ENCODE results near the gene PRKG1.

PRKG1 gene

DNA sequence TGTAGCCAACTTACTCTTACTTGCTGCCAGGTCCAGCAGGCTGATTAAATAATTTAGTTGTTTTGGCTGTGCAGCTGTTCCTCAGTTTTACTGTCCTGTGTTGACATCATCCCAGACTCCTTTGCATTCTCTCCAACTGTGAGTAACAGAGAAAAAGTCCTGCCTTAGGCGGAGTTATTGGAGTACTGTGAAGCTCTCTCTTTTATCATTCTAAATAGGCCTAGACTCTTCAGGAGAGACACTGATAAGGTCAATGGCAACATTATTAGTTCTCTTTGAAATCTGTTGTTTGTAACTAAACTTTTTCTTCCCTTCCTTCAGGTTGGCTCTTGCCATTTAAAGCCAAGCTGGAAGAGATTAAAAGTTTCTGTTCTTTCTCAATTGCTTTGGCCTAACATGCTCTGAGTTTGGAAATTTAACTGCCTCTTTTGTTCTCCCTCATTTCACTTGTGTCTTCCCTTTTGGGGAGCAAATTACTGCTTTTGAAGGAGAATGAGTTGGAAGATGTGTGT lies 840.8 kb downstream of the PRKG1 start:
- Histone ChIP-seq H4K91ac (ENCODE audit: low read depth, low read length) (no peak overlapping the region), H3K79me1 (ENCODE audit: low read length) (no peaks in the 10 kb centered on the region), H2BK120ac (ENCODE audit: insufficient read depth, low read length, poor library complexity) (no peak overlapping the region), H3K79me2 (ENCODE audit: control insufficient read depth, insufficient read depth, low read length, poor library complexity) (no peaks in the 10 kb centered on the region), H3K36me3 (ENCODE audit: control insufficient read depth in 1 of 2, insufficient read depth in 2 of 2, low read length in 2 of 2) (no peaks in the 10 kb centered on the region), H4K12ac (ENCODE audit: low read depth, low read length) (no peak overlapping the region), H3K27ac (ENCODE audit: low read depth, low read length) (no peak overlapping the region), H3K4me3 (ENCODE audit: low read depth, low read length) (no peak overlapping the region), H4K8ac (ENCODE audit: low read depth, low read length) (no peak overlapping the region), H3K4me2 (ENCODE audit: low read length) (no peak overlapping the region), H3K9ac (ENCODE audit: low read length) (no peak overlapping the region), H2BK5ac (ENCODE audit: low read depth, low read length, poor library complexity) (no peak overlapping the region), H2BK12ac (ENCODE audit: low read length) (no peak overlapping the region), H2AK5ac (ENCODE audit: low read length) (no peak overlapping the region), H3K4ac (ENCODE audit: low read depth, low read length) (no peak overlapping the region), H3K23ac (ENCODE audit: low read length) (no peak overlapping the region), H3K18ac (ENCODE audit: low read length) (no peak overlapping the region), H3K14ac (ENCODE audit: low read length) (no peak overlapping the region), H3K27me3 (ENCODE audit: insufficient read depth, low read length) (no peaks in the 10 kb centered on the region), H3K4me1 (ENCODE audit: control insufficient read depth in 1 of 2, insufficient read depth in 2 of 2, low read length in 2 of 2) (peaks cover 0 to 2% of the 10 kb centered on the region in 2 experiments), H2AFZ (ENCODE audit: insufficient read depth, low read length, poor library complexity) (no peak overlapping the region), H3K9me3 (ENCODE audit: insufficient read depth, low read depth, low read length) (no peaks in the 10 kb centered on the region)
- DNase-seq, result peak in 1 of 2 donors; percentile 36
- WGBS (ENCODE audit: extremely low coverage, insufficient coverage, insufficient read length), result no CpG with 5 or more reads among the region's 1 CpG

GRCh38 chr10:51918440-51918839 lies 844.2 kb downstream of the PRKG1 start:
- no peaks in the 10 kb centered on the region for H3K27me3 ChIP-seq (ENCODE audit: insufficient read depth, low read length)
- no peak overlapping the region for H2BK12ac ChIP-seq (ENCODE audit: low read length)
- H3K79me1 ChIP-seq (ENCODE audit: low read length), result no peaks in the 10 kb centered on the region
- H3K4ac ChIP-seq (ENCODE audit: low read depth, low read length), result no peak overlapping the region
- peaks cover 0 to 2% of the 10 kb centered on the region in 2 experiments for H3K4me1 ChIP-seq (ENCODE audit: control insufficient read depth in 1 of 2, insufficient read depth in 2 of 2, low read length in 2 of 2)
- no CpG with 5 or more reads among the region's 2 CpGs for WGBS (ENCODE audit: extremely low coverage, insufficient coverage, insufficient read length)
- no peak overlapping the region for H3K9ac ChIP-seq (ENCODE audit: low read length)
- H4K91ac ChIP-seq (ENCODE audit: low read depth, low read length), result no peak overlapping the region
- no peak overlapping the region for H3K18ac ChIP-seq (ENCODE audit: low read length)
- no peak overlapping the region for H3K27ac ChIP-seq (ENCODE audit: low read depth, low read length)
- peak in 1 of 2 donors; percentile 12 for DNase-seq
- no peaks in the 10 kb centered on the region for H3K9me3 ChIP-seq (ENCODE audit: insufficient read depth, low read depth, low read length)
- H3K36me3 ChIP-seq (ENCODE audit: control insufficient read depth in 1 of 2, insufficient read depth in 2 of 2, low read length in 2 of 2), result no peaks in the 10 kb centered on the region
- no peak overlapping the region for H3K4me2 ChIP-seq (ENCODE audit: low read length)
- H3K4me3 ChIP-seq (ENCODE audit: low read depth, low read length), result no peak overlapping the region
- H2BK5ac ChIP-seq (ENCODE audit: low read depth, low read length, poor library complexity), result no peak overlapping the region
- H2AK5ac ChIP-seq (ENCODE audit: low read length), result no peak overlapping the region
- H3K79me2 ChIP-seq (ENCODE audit: control insufficient read depth, insufficient read depth, low read length, poor library complexity), result no peaks in the 10 kb centered on the region
- no peak overlapping the region for H3K14ac ChIP-seq (ENCODE audit: low read length)
- no peak overlapping the region for H3K23ac ChIP-seq (ENCODE audit: low read length)
- H2BK120ac ChIP-seq (ENCODE audit: insufficient read depth, low read length, poor library complexity), result no peak overlapping the region
- no peak overlapping the region for H4K12ac ChIP-seq (ENCODE audit: low read depth, low read length)
- no peak overlapping the region for H4K8ac ChIP-seq (ENCODE audit: low read depth, low read length)
- H2AFZ ChIP-seq (ENCODE audit: insufficient read depth, low read length, poor library complexity), result no peak overlapping the region

- Histone ChIP-seq H3K27me3 (ENCODE audit: insufficient read depth, low read length) (no peaks in the 10 kb centered on the region), H3K9me3 (ENCODE audit: insufficient read depth, low read depth, low read length) (no peaks in the 10 kb centered on the region), H3K14ac (ENCODE audit: low read length) (no peak overlapping the region), H3K23ac (ENCODE audit: low read length) (peak overlapping the region; percentile 51), H4K91ac (ENCODE audit: low read depth, low read length) (no peak overlapping the region), H2AFZ (ENCODE audit: insufficient read depth, low read length, poor library complexity) (no peak overlapping the region), H3K79me2 (ENCODE audit: control insufficient read depth, insufficient read depth, low read length, poor library complexity) (no peaks in the 10 kb centered on the region), H2BK5ac (ENCODE audit: low read depth, low read length, poor library complexity) (no peak overlapping the region), H4K12ac (ENCODE audit: low read depth, low read length) (no peak overlapping the region), H3K79me1 (ENCODE audit: low read length) (no peaks in the 10 kb centered on the region), H3K4me2 (ENCODE audit: low read length) (no peak overlapping the region), H2BK120ac (ENCODE audit: insufficient read depth, low read length, poor library complexity) (no peak overlapping the region), H3K36me3 (ENCODE audit: control insufficient read depth in 1 of 2, insufficient read depth in 2 of 2, low read length in 2 of 2) (no peaks in the 10 kb centered on the region), H2BK12ac (ENCODE audit: low read length) (no peak overlapping the region), H3K4ac (ENCODE audit: low read depth, low read length) (no peak overlapping the region), H4K8ac (ENCODE audit: low read depth, low read length) (no peak overlapping the region), H3K4me3 (ENCODE audit: low read depth, low read length) (no peak overlapping the region), H3K27ac (ENCODE audit: low read depth, low read length) (no peak overlapping the region), H3K18ac (ENCODE audit: low read length) (no peak overlapping the region), H2AK5ac (ENCODE audit: low read length) (no peak overlapping the region), H3K9ac (ENCODE audit: low read length) (no peak overlapping the region), H3K4me1 (ENCODE audit: control insufficient read depth in 1 of 2, insufficient read depth in 2 of 2, low read length in 2 of 2) (peaks cover 0 to 2% of the 10 kb centered on the region in 2 experiments)
- no peak for DNase-seq
- WGBS (ENCODE audit: extremely low coverage, insufficient coverage, insufficient read length), result no CpG with 5 or more reads among the region's 5 CpGs
Measured at GRCh38 chr10:51918884-51919325, 844.6 kb downstream of the PRKG1 start.

GRCh38 chr10:51920672-51921071 lies 846.4 kb downstream of the PRKG1 start:
- Histone ChIP-seq H4K12ac (ENCODE audit: low read depth, low read length) (no peak overlapping the region), H3K4ac (ENCODE audit: low read depth, low read length) (no peak overlapping the region), H3K9me3 (ENCODE audit: insufficient read depth, low read depth, low read length) (no peaks in the 10 kb centered on the region), H4K91ac (ENCODE audit: low read depth, low read length) (no peak overlapping the region), H3K9ac (ENCODE audit: low read length) (no peak overlapping the region), H3K4me3 (ENCODE audit: low read depth, low read length) (no peak overlapping the region), H3K4me2 (ENCODE audit: low read length) (no peak overlapping the region), H3K36me3 (ENCODE audit: control insufficient read depth in 1 of 2, insufficient read depth in 2 of 2, low read length in 2 of 2) (no peaks in the 10 kb centered on the region), H2BK5ac (ENCODE audit: low read depth, low read length, poor library complexity) (no peak overlapping the region), H3K18ac (ENCODE audit: low read length) (no peak overlapping the region), H3K27me3 (ENCODE audit: insufficient read depth, low read length) (no peaks in the 10 kb centered on the region), H3K14ac (ENCODE audit: low read length) (no peak overlapping the region), H3K79me1 (ENCODE audit: low read length) (no peaks in the 10 kb centered on the region), H3K79me2 (ENCODE audit: control insufficient read depth, insufficient read depth, low read length, poor library complexity) (no peaks in the 10 kb centered on the region), H3K4me1 (ENCODE audit: control insufficient read depth in 1 of 2, insufficient read depth in 2 of 2, low read length in 2 of 2) (peaks cover 0 to 2% of the 10 kb centered on the region in 2 experiments), H2AFZ (ENCODE audit: insufficient read depth, low read length, poor library complexity) (no peak overlapping the region), H2BK12ac (ENCODE audit: low read length) (no peak overlapping the region), H4K8ac (ENCODE audit: low read depth, low read length) (no peak overlapping the region), H3K23ac (ENCODE audit: low read length) (no peak overlapping the region), H2AK5ac (ENCODE audit: low read length) (no peak overlapping the region), H3K27ac (ENCODE audit: low read depth, low read length) (no peak overlapping the region), H2BK120ac (ENCODE audit: insufficient read depth, low read length, poor library complexity) (no peak overlapping the region)
- no peak for DNase-seq

Data from trophoblast cell (in vitro differentiated cells and primary cell).